ENCODE data around the gene ATF2.

The ATF2 gene

GRCh38 chr2:175154661-175155082, 13.3 kb downstream of the ATF2 start:
- no peak overlapping the region for H3K4me3 ChIP-seq (ENCODE audit: low read length)

GRCh38 chr2:175152242-175152641, 15.8 kb downstream of the ATF2 start:
- Histone ChIP-seq H3K9ac (ENCODE audit: low read length) (no peak overlapping the region), H3K9me3 (ENCODE audit: control insufficient read depth, low read length) (no peaks in the 10 kb centered on the region), H3K27me3 (ENCODE audit: control insufficient read depth, insufficient read depth, low read length) (no peaks in the 10 kb centered on the region), H3K4me1 (ENCODE audit: control insufficient read depth, insufficient read depth, low read length) (peaks cover 9% of the 10 kb centered on the region), H3K36me3 (ENCODE audit: control insufficient read depth, insufficient read depth, low read length) (no peaks in the 10 kb centered on the region), H3K4me3 (ENCODE audit: low read length) (no peak overlapping the region)

More at GRCh38 chr2:175154661-175155082, 13.3 kb downstream of the ATF2 start:
- H3K27me3 ChIP-seq (ENCODE audit: control insufficient read depth, insufficient read depth, low read length): no peaks in the 10 kb centered on the region
- H3K36me3 ChIP-seq (ENCODE audit: control insufficient read depth, insufficient read depth, low read length): no peaks in the 10 kb centered on the region
- H3K9ac ChIP-seq (ENCODE audit: low read length): no peak overlapping the region
- peaks cover 9% of the 10 kb centered on the region for H3K4me1 ChIP-seq (ENCODE audit: control insufficient read depth, insufficient read depth, low read length)
- no peaks in the 10 kb centered on the region for H3K9me3 ChIP-seq (ENCODE audit: control insufficient read depth, low read length)

- Histone ChIP-seq H3K27me3 (ENCODE audit: control insufficient read depth, insufficient read depth, low read length) (no peaks in the 10 kb centered on the region), H3K9me3 (ENCODE audit: control insufficient read depth, low read length) (no peaks in the 10 kb centered on the region), H3K9ac (ENCODE audit: low read length) (no peak overlapping the region), H3K4me1 (ENCODE audit: control insufficient read depth, insufficient read depth, low read length) (peaks cover 9% of the 10 kb centered on the region), H3K36me3 (ENCODE audit: control insufficient read depth, insufficient read depth, low read length) (no peaks in the 10 kb centered on the region), H3K4me3 (ENCODE audit: low read length) (no peak overlapping the region)
Measured at GRCh38 chr2:175151791-175152190, 16.2 kb downstream of the ATF2 start.

GRCh38 chr2:175147186-175147585, 20.8 kb downstream of the ATF2 start:
- no peaks in the 10 kb centered on the region for H3K9me3 ChIP-seq (ENCODE audit: control insufficient read depth, low read length)
- peaks cover 3% of the 10 kb centered on the region for H3K4me1 ChIP-seq (ENCODE audit: control insufficient read depth, insufficient read depth, low read length)
- no peaks in the 10 kb centered on the region for H3K36me3 ChIP-seq (ENCODE audit: control insufficient read depth, insufficient read depth, low read length)

GRCh38 chr2:175143678-175144077, 24.3 kb downstream of the ATF2 start:
- Histone ChIP-seq H3K27me3 (ENCODE audit: control insufficient read depth, insufficient read depth, low read length) (no peaks in the 10 kb centered on the region), H3K4me3 (ENCODE audit: low read length) (no peak overlapping the region), H3K9me3 (ENCODE audit: control insufficient read depth, low read length) (no peaks in the 10 kb centered on the region), H3K9ac (ENCODE audit: low read length) (no peak overlapping the region), H3K36me3 (ENCODE audit: control insufficient read depth, insufficient read depth, low read length) (no peaks in the 10 kb centered on the region), H3K4me1 (ENCODE audit: control insufficient read depth, insufficient read depth, low read length) (no peaks in the 10 kb centered on the region)

More at GRCh38 chr2:175147186-175147585, 20.8 kb downstream of the ATF2 start:
- Histone ChIP-seq H3K4me3 (ENCODE audit: low read length) (no peak overlapping the region), H3K9ac (ENCODE audit: low read length) (no peak overlapping the region), H3K27me3 (ENCODE audit: control insufficient read depth, insufficient read depth, low read length) (no peaks in the 10 kb centered on the region)

- H3K9ac ChIP-seq (ENCODE audit: low read length): no peak overlapping the region
- H3K27me3 ChIP-seq (ENCODE audit: control insufficient read depth, insufficient read depth, low read length): no peaks in the 10 kb centered on the region
- H3K4me3 ChIP-seq (ENCODE audit: low read length): no peak overlapping the region
- no peaks in the 10 kb centered on the region for H3K36me3 ChIP-seq (ENCODE audit: control insufficient read depth, insufficient read depth, low read length)
- H3K4me1 ChIP-seq (ENCODE audit: control insufficient read depth, insufficient read depth, low read length): no peaks in the 10 kb centered on the region
- H3K9me3 ChIP-seq (ENCODE audit: control insufficient read depth, low read length): no peaks in the 10 kb centered on the region
Measured at GRCh38 chr2:175143191-175143590, 24.8 kb downstream of the ATF2 start.

GRCh38 chr2:175140332-175140731, 27.7 kb downstream of the ATF2 start:
- Histone ChIP-seq H3K4me1 (ENCODE audit: control insufficient read depth, insufficient read depth, low read length) (no peaks in the 10 kb centered on the region), H3K27me3 (ENCODE audit: control insufficient read depth, insufficient read depth, low read length) (no peaks in the 10 kb centered on the region), H3K9ac (ENCODE audit: low read length) (no peak overlapping the region), H3K36me3 (ENCODE audit: control insufficient read depth, insufficient read depth, low read length) (no peaks in the 10 kb centered on the region), H3K4me3 (ENCODE audit: low read length) (no peak overlapping the region), H3K9me3 (ENCODE audit: control insufficient read depth, low read length) (no peaks in the 10 kb centered on the region)

- no peak overlapping the region for H3K9ac ChIP-seq (ENCODE audit: low read length)
Measured at GRCh38 chr2:175137793-175138192, 30.2 kb downstream of the ATF2 start.

GRCh38 chr2:175136334-175137215, 31.4 kb downstream of the ATF2 start:
- Histone ChIP-seq H3K27me3 (ENCODE audit: control insufficient read depth, insufficient read depth, low read length) (no peaks in the 10 kb centered on the region), H3K4me3 (ENCODE audit: low read length) (no peak overlapping the region), H3K9me3 (ENCODE audit: control insufficient read depth, low read length) (no peaks in the 10 kb centered on the region), H3K9ac (ENCODE audit: low read length) (no peak overlapping the region), H3K4me1 (ENCODE audit: control insufficient read depth, insufficient read depth, low read length) (no peaks in the 10 kb centered on the region), H3K36me3 (ENCODE audit: control insufficient read depth, insufficient read depth, low read length) (no peaks in the 10 kb centered on the region)

More at GRCh38 chr2:175137793-175138192, 30.2 kb downstream of the ATF2 start:
- Histone ChIP-seq H3K27me3 (ENCODE audit: control insufficient read depth, insufficient read depth, low read length) (no peaks in the 10 kb centered on the region), H3K4me3 (ENCODE audit: low read length) (no peak overlapping the region), H3K4me1 (ENCODE audit: control insufficient read depth, insufficient read depth, low read length) (no peaks in the 10 kb centered on the region), H3K36me3 (ENCODE audit: control insufficient read depth, insufficient read depth, low read length) (no peaks in the 10 kb centered on the region), H3K9me3 (ENCODE audit: control insufficient read depth, low read length) (no peaks in the 10 kb centered on the region)

- Histone ChIP-seq H3K9ac (ENCODE audit: low read length) (no peak overlapping the region), H3K4me1 (ENCODE audit: control insufficient read depth, insufficient read depth, low read length) (no peaks in the 10 kb centered on the region), H3K4me3 (ENCODE audit: low read length) (no peak overlapping the region), H3K27me3 (ENCODE audit: control insufficient read depth, insufficient read depth, low read length) (no peaks in the 10 kb centered on the region), H3K9me3 (ENCODE audit: control insufficient read depth, low read length) (no peaks in the 10 kb centered on the region), H3K36me3 (ENCODE audit: control insufficient read depth, insufficient read depth, low read length) (no peaks in the 10 kb centered on the region)
Measured at GRCh38 chr2:175135862-175136261, 32.1 kb downstream of the ATF2 start.

GRCh38 chr2:175135177-175135576, 32.8 kb downstream of the ATF2 start:
- H3K4me3 ChIP-seq (ENCODE audit: low read length): no peak overlapping the region
- H3K9me3 ChIP-seq (ENCODE audit: control insufficient read depth, low read length): no peaks in the 10 kb centered on the region
- H3K4me1 ChIP-seq (ENCODE audit: control insufficient read depth, insufficient read depth, low read length): no peaks in the 10 kb centered on the region
- no peak overlapping the region for H3K9ac ChIP-seq (ENCODE audit: low read length)
- H3K27me3 ChIP-seq (ENCODE audit: control insufficient read depth, insufficient read depth, low read length): no peaks in the 10 kb centered on the region
- H3K36me3 ChIP-seq (ENCODE audit: control insufficient read depth, insufficient read depth, low read length): no peaks in the 10 kb centered on the region

GRCh38 chr2:175131252-175131651, 36.8 kb downstream of the ATF2 start:
- H3K4me3 ChIP-seq (ENCODE audit: low read length): no peak overlapping the region
- no peaks in the 10 kb centered on the region for H3K4me1 ChIP-seq (ENCODE audit: control insufficient read depth, insufficient read depth, low read length)
- H3K9ac ChIP-seq (ENCODE audit: low read length): no peak overlapping the region
- H3K27me3 ChIP-seq (ENCODE audit: control insufficient read depth, insufficient read depth, low read length): no peaks in the 10 kb centered on the region
- H3K9me3 ChIP-seq (ENCODE audit: control insufficient read depth, low read length): no peaks in the 10 kb centered on the region
- peaks cover 5% of the 10 kb centered on the region for H3K36me3 ChIP-seq (ENCODE audit: control insufficient read depth, insufficient read depth, low read length)

Measured in mucosa of stomach (tissue), 1 donor.